ENCODE measurements around the gene UPK1A. TPM values are rescaled to one million over a fixed set of nuclear protein-coding genes. Genes with fewer than 3 reads are reported as not detected.

UPK1A gene
- total RNA-seq, 1 donor from 2014 or later = 0.18 TPM

GRCh38 chr19:35727053-35727955 is 61.0 kb downstream of the UPK1A start:
- Histone ChIP-seq H3K36me3 (ENCODE audit: insufficient read depth, low read length) (peaks cover 44% of the 10 kb centered on the region), H3K9ac (ENCODE audit: low read length) (no peak overlapping the region), H3K27me3 (ENCODE audit: insufficient read depth, low read length) (no peaks in the 10 kb centered on the region), H3K9me3 (ENCODE audit: insufficient read depth, low read depth, low read length) (no peaks in the 10 kb centered on the region), H2AFZ (ENCODE audit: low read depth, low read length) (no peak overlapping the region), H3K27ac (ENCODE audit: low read depth, low read length) (no peak overlapping the region), H3K79me2 (ENCODE audit: insufficient read depth, low read length) (peaks cover 4% of the 10 kb centered on the region), H3K4me1 (ENCODE audit: insufficient read depth, low read length) (no peaks in the 10 kb centered on the region), H4K20me1 (ENCODE audit: insufficient read depth, low read length) (peaks cover 57% of the 10 kb centered on the region), H3K4me3 (ENCODE audit: insufficient read depth, low read depth, low read length) (no peak overlapping the region), H3K4me2 (ENCODE audit: low read length) (no peak overlapping the region)
- H3K4me1 Mint-ChIP-seq (ENCODE audit: low read depth, unreplicated experiment) = no peaks in the 10 kb centered on the region
- TF ChIP-seq EZH2 (IDR thresholded peaks at IDR 0.05; ENCODE audit: insufficient read depth, low read length) (no peak), CTCF (IDR thresholded peaks at IDR 0.05; ENCODE audit: insufficient read depth, low read depth, low read length) (no peak)
- no peak overlapping the region for H3K4me3 Mint-ChIP-seq (ENCODE audit: unreplicated experiment)
- no peaks in the 10 kb centered on the region for H3K9me3 Mint-ChIP-seq (ENCODE audit: unreplicated experiment)
- peaks cover 17% of the 10 kb centered on the region for H3K36me3 Mint-ChIP-seq (ENCODE audit: low read depth, unreplicated experiment)
- no peaks in the 10 kb centered on the region for H3K27me3 Mint-ChIP-seq (ENCODE audit: low read depth, unreplicated experiment)
- no peak overlapping the region for H3K27ac Mint-ChIP-seq (ENCODE audit: unreplicated experiment)
- no peak for FAIRE-seq
- DNase-seq (ENCODE audit: low read depth) = no peak

Other genes starting within 250 kb of the UPK1A start
- gene FFAR2, start 218.3 kb upstream of the UPK1A start, total RNA-seq = not detected in 2 replicates
- gene KRTDAP, start 176.1 kb upstream of the UPK1A start, total RNA-seq = not detected in 2 replicates
- gene DMKN, start 152.9 kb upstream of the UPK1A start, total RNA-seq = 50.7 and 56.9 TPM in 2 replicates
- gene SBSN, start 138.2 kb upstream of the UPK1A start, total RNA-seq = 0.18 and 0.38 TPM in 2 replicates
- not detected in 2 replicates for gene GAPDHS, start 133.1 kb upstream of the UPK1A start, total RNA-seq
- gene TMEM147, start 120.9 kb upstream of the UPK1A start, total RNA-seq = 68.2 and 69.3 TPM in 2 replicates
- gene ATP4A, start 102.9 kb upstream of the UPK1A start, total RNA-seq = not detected in 2 replicates
- gene PMIS2, start 80.3 kb upstream of the UPK1A start, total RNA-seq = not detected in 2 replicates
- gene HAUS5, start 53.8 kb upstream of the UPK1A start, total RNA-seq = 5.3 and 6.0 TPM in 2 replicates
- 102 and 106 TPM in 2 replicates for gene RBM42, start 37.5 kb upstream of the UPK1A start, total RNA-seq
- gene ETV2, start 24.8 kb upstream of the UPK1A start, total RNA-seq = 0.45 TPM in 1 of 2 replicates, not detected in the other
- gene COX6B1, start 18.2 kb upstream of the UPK1A start, total RNA-seq = 326 and 344 TPM in 2 replicates
- gene ZBTB32, start 38.0 kb downstream of the UPK1A start, total RNA-seq = not detected in 2 replicates
- 28.7 and 29.0 TPM in 2 replicates for gene KMT2B, start 51.5 kb downstream of the UPK1A start, total RNA-seq
- 2.0 and 2.4 TPM in 2 replicates for gene IGFLR1, start 75.9 kb downstream of the UPK1A start, total RNA-seq
- gene U2AF1L4, start 78.9 kb downstream of the UPK1A start, total RNA-seq = 15.7 and 16.6 TPM in 2 replicates
- gene PSENEN, start 79.1 kb downstream of the UPK1A start, total RNA-seq = 97.5 and 100 TPM in 2 replicates
- 12.7 and 15.6 TPM in 2 replicates for gene LIN37, start 82.1 kb downstream of the UPK1A start, total RNA-seq
- 1.2 and 1.9 TPM in 2 replicates for gene HSPB6, start 90.5 kb downstream of the UPK1A start, total RNA-seq
- 32.9 and 35.6 TPM in 2 replicates for gene PROSER3, start 91.7 kb downstream of the UPK1A start, total RNA-seq
- gene ARHGAP33, start 109.0 kb downstream of the UPK1A start, total RNA-seq = 5.5 and 6.8 TPM in 2 replicates
- gene PRODH2, start 146.3 kb downstream of the UPK1A start, total RNA-seq = not detected in 2 replicates
- gene NPHS1, start 186.0 kb downstream of the UPK1A start, total RNA-seq = not detected in 2 replicates
- 0.12 and 0.18 TPM in 2 replicates for gene KIRREL2, start 190.4 kb downstream of the UPK1A start, total RNA-seq
- gene APLP1, start 202.1 kb downstream of the UPK1A start, total RNA-seq = 66.0 and 69.4 TPM in 2 replicates
- gene NFKBID, start 234.0 kb downstream of the UPK1A start, total RNA-seq = 7.0 and 8.4 TPM in 2 replicates
- 1.8 and 2.1 TPM in 2 replicates for gene HCST, start 236.0 kb downstream of the UPK1A start, total RNA-seq
- gene TYROBP, start 241.8 kb downstream of the UPK1A start, total RNA-seq = not detected in 2 replicates

All from astrocyte (in vitro differentiated cells and primary cell).